Left lobe of liver (tissue), 2 donors: ENCODE results near the gene TOB1. TPM values are rescaled to one million over a fixed set of nuclear protein-coding genes. Genes with fewer than 3 reads are reported as not detected.
"Not testable (repeated sequence)": the region's sequence is repeated elsewhere in the genome, so short reads cannot be mapped to it uniquely, and the experiment has no call there.

ENCODE experiments used
- ATAC-seq: fragments of 200-7000 bp; cut with Tn5 transposase; one replicate; pipeline ENCODE4 v1.9.1; 2020; ENCODE audit warnings: mild to moderate bottlenecking, moderate library complexity
- DNase-seq: peaks from one replicate; pipeline ENCODE4 v3.0.0-alpha.2; 2020; ENCODE audit warnings: low spot score
- total RNA-seq: library from RNA; stranded (reverse); gene quantifications from one replicate; pipeline ENCODE4 v1.2.1, GENCODE V29; 2021
- donor health status: DM: no; HTN: no; CAD: no; lungs with moderate emphysema.
- donor health status: DM: no; HTN: yes; CAD: no.

The TOB1 gene
- total RNA-seq, 1 donor from 2014 or later: 209 TPM

DNA sequence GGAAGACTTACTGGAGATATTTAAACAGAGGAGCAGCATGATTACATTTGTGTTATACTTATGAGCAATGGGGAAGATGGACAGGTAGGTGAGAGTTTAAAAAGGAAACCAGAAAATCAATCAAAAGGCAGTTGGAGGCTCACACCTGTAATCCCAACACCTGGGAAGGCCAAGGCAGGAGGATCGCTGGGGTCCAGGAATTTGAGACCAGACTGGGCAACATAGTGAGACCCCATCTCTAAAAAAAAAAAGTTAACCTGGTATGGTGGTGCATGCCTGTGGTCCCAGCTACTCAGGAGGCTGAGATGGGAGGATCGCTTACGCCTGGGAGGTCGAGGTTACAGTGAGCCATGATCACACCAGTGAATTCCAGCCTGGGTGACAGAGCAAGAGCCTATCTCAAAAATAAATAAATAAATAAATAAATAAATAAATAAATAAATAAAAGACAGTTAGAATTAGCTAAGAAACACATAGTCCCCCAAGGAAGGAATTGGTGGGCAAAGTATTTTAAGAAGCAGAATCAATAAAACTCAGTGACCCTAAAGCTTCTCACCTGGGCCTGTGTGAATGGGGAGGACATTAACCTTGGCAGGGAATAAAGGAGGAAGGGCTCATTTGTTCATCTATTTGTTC is 32.3 kb upstream of the TOB1 start:
- no peak for ATAC-seq
- no peak for DNase-seq

DNA sequence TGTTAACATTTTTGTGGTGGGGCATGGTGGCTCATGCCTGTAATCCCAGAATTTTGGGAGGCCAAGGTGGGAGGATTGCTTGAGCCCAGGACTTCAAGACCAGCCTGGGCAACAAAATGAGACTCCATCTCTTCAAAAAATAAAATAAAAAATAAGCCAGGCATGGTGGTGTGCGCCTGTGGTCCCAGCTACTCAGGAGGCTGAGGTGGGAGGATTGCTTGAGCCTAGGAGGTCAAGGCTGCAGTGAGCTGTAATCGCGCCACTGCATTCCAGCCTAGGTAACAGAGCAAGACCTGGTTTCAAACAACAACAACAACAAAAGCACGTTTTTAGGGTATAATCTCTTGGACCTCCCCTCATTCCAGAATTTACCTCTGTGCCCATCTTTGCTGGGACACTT is 28.4 kb upstream of the TOB1 start:
- ATAC-seq: not testable (repeated sequence)

DNA sequence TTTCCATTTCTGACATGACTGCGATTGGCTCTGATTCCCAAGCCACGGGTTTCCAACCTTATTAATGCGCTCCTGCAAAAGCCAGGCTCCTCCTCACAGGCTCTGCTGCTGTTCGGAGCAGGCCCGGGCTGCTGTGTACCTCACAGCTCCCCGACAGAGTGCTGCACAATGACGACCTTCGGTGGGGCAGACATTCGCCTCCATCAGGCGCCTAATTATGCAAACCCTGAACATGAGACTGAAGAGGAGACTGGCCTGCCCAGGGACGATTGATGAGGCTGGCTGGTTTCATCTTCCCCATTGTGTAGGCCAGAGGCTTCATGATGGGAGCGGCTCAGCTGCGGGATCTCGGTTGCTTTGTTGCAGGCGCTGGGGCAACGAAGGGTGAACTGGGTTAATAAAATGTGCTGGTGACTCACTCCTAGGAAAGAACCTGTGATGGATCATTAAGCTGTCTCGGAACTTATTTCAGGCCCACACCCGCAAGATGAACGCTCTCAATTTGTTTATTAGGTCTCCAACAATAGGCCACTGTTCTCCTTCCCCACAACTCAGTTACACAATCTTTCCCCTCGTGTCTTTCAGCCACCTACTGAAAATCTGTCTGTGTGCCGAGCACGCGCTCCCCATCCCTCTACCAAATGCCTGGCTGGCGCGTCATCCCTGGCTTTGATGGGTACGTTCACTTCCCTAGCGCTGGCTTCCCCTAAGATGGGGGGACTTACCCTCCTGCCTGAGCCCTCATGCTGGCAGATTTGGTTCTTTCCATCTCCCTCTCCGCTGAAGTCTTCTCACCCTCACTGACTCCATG is 27.2 kb upstream of the TOB1 start:
- DNase-seq (no peak), ATAC-seq (no peak)

More for the DNA sequence above, 28.4 kb upstream of the TOB1 start:
- not testable (repeated sequence) for DNase-seq

DNA sequence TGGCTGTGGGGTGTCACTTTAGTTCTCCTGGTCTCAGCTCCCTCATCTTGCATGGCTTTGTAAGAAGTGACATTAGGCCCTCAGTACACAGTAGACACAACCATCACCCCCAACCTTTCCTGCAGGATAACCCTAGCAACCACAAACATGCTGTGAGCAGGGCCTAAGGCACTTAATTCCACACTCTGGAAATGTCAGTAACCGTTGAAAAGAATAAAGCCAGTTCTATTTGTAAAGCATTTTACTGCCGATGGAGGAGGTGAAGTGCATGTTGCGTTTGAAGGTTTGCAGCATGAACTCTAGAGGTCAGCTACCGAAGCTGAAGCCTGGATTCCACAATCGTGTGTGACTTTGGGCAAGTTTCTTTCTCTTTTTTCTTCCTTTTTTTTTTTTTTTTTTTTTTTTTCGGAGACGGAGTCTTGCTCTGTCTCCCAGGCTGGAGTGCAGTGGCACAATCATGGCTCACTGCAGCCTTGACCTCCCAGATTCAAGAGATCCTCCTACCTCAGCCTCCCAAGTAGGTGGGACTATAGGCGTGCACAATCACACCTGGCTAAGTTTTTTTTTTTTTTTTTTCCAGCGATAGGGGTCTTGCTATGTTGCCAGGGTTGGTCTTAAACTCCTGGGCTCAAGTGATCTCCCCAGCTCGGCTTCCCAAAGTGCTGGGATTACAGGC is 26.1 kb upstream of the TOB1 start:
- ATAC-seq (no peak), DNase-seq (no peak)

DNA sequence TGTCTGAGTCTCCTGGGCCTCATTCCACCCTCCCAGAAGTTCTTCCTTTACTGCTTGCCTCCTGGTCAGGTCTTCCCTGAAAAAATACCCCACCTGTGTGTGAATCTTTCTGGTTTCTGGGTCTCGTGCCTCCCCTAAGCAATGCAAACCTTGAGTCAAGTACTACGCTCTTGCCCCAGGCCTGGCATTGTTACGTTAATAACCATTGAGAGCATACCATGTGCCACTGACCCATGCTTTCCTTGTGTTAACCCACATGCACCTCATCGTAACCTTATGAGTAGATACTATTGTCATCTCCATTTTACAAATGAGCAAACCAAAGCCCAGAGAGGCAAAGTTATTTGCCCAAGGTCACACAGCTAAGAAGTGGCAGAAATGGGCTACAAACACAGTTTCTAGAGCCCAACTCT is 25.4 kb upstream of the TOB1 start:
- no peak for ATAC-seq
- DNase-seq: no peak

DNA sequence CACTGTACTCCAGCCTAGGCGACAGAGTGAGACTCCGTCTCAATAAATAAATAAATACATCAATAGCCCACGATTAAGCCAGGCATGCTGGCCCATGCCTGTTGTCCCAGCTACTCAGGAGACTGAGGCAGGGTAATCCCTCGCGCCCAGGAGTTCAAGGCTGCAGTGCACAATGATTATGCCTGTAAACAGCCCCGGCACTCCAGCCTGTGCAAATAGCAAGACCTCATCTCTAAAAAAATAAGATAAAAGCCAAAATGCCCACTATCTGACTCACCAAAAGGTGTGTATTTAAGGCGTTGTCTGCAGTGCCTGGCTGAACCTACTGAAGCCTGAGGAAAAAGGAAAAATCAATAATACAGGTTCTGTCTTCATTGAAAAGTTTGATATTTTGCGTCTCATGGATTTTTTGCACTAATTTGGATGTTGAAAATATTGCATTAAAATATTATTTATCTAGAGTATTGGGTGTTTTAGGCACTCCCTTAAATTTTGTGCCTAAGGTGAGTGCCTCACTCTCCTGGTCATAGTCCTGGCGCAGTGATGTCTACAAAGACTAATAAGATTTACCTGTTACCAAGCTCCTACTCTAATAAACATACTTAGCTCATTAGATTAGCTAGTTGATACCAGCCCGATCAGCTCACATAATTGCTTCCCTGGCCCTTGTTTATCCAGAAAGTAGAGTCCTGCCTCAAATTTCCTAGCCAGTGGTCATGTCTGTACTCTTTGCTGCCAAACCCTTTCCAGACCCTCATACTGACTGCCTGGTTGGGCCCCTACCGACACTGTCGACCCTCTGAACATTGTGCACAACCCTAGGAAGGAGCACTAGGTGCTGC is 24.7 kb upstream of the TOB1 start:
- ATAC-seq (no peak), DNase-seq (no peak)

DNA sequence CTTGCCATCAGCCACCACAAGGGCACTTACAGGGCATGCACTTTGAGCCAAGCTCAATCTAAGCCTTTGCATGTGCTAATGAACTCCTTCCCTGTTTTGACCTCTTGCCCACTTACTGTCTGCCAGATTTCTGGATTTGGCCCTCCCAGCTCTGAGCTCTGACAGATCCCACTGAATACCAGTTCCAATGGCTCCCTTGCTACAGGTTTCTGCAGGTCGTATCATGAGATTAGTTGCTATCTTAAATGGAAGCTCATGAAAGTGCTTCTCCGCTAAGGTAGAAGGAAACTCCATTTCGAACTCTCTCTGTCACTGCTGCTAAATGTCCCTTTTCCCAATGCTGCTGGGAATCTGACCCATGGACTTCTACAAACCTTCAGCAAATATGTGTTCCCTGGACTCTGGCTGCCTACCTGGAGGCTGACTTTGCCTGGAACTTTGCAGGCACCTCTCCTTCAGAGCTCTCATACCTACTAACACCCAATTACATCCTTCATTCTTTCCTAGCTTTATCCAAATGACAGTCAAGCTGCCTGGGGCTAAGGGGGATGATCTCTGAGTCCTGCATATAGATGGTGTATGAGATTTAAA is 23.5 kb upstream of the TOB1 start:
- DNase-seq (peak; percentile 72), ATAC-seq (peak; percentile 92)

DNA sequence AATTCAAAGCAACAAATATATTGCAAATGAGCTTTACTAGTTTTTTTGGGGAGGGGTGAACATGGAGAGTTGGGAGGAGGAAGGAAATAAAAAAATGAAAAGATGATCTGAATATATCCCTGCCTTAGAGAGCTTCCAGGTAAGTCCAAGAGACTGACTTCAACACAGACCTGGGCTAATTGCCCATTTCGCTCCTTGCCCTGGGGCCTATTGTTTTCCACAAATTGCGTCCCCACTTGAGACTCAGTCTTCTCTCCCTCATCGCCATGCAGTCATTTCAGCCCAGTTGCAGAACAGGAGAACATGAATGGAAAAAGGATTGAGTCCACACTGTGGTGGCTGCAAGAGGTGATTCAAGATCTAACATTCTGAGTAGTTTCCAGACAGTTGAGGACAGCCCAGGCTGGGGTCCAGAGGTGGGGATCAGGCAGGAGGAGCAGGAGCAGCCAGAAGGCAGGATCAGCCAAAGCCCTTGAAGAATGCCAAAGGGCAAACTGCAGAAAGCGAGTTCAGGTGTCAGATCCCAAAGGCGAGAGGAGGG is 21.6 kb upstream of the TOB1 start:
- ATAC-seq: no peak

DNA sequence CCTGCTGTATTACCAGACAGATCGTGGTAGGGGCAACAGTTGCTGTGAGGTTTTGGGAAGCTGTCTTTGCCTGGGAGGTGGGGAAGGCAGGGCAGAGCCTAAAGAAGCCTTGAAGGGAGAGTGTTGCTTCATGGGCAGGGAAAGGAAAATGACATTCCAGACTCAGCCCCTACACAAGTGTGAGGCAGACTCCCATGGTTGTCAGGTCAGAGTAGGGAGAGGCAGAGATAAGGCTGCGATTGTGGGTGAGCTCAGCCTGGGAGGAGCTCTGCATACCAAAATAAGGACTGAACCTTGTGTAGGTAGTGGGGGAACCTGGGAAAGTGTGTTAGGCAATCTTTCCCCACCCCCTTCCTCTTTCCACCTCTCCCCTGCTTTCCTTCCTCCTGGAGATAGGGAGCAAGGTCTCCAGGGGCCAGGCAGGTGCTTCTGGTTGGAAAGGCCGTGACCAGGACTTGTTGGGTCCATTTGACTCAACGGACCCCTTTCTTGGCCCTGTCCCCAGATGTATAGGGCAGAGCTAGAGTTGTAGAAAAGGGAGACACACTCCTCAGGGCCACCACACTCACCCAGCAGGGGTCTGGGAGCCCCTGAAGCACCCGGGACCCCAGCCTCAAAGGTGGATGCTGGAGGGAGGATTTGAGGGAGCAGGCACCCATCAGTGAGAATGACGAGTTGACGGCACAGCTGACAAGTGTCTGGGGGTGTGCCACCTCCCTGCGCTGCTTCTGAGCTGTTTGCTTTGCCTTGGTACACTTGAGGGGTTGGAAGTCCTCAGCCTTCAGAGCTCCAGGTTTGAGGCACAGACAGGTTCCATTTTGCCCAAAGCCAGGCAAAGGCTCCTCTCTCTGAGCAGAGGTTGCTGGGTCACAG is 18.5 kb upstream of the TOB1 start:
- DNase-seq (peak; percentile 43), ATAC-seq (peak; percentile 61)

More for the DNA sequence above, 21.6 kb upstream of the TOB1 start:
- DNase-seq: no peak

DNA sequence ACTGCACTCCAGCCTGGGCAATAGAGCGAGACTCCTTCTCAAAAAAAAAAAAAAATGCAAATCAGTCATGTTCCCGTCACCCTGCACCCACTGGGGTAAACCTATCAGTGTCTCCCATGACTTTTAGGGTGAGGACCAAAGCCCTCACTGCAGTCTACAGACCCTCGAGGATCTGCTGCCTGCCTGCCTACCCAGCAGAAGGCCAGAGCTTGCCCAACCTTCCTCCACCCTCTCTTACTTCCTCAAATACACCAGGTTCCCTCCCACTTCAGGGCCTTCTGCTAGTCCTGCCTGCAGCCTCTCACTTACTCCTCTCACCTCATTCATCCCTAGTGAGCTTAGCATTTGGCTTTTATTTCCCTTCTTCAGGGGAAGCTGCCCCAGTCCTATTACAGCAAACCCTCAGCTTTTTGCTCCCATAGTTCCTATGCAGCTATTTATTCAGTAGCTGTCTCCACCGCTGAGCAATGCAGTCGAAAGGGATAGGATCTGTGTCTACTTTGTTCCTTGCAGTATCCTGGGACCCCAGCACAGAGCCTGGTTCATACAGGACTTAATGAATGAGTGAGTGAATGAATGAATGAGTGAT is 17.8 kb upstream of the TOB1 start:
- DNase-seq (peak; percentile 43), ATAC-seq (peak; percentile 68)

DNA sequence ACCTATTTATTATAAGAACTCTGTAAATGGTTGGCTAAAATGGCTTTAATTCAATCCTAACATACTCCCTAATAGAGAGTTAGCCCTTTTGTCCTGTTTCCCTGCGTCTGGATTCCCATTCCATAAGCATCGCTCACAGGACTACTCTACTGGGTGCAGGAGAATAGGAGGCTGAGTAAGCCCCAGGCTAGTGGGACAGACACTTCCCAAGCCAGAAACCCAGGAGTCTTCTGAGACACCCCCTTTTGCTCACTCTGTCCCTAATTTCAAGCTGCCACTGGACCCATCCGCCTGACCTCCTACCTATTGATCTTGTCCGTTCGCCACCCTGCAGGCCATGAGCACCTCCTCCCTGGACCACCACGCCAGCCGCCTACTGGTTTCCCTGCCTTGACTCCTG is 16.7 kb upstream of the TOB1 start:
- DNase-seq (peak; percentile 21), ATAC-seq (no peak)

DNA sequence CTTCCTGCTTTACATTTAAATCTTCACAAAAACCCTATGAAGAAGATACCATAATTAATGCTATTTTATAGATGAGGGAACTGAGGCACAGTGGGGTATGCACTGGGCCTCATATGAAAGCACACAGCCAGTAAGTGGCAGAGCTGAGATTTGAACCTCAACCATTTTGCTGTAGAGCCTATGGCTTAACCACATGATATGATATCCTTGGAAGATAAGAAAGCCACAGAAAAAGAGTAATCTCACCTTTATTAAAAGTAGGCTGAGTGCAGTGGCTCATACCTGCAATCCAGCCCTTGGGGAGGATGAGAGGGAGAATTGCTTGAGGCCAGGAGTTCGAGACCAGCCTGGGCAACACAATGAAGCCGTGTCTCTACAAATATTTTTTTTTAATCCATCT is 15.0 kb upstream of the TOB1 start:
- DNase-seq (no peak), ATAC-seq (no peak)

DNA sequence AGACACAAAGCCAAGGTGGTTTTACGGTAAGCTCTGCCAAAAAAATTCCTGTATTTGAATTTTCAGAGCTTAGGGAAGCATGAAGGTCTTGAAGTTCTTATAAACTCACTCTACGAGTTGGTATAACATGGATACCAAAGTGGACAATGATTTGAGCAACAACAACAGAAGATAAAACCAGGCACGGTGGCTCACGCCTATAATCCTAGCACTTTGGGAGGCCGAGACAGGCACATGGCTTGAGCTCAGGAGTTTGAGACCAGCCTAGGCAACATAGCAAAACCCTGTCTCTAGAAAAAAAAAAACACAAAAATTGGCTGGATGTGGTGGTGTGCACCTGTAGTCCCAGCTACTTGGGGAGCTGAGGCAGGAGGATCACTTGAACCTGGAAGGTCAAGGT is 12.9 kb upstream of the TOB1 start:
- DNase-seq (no peak), ATAC-seq (no peak)

DNA sequence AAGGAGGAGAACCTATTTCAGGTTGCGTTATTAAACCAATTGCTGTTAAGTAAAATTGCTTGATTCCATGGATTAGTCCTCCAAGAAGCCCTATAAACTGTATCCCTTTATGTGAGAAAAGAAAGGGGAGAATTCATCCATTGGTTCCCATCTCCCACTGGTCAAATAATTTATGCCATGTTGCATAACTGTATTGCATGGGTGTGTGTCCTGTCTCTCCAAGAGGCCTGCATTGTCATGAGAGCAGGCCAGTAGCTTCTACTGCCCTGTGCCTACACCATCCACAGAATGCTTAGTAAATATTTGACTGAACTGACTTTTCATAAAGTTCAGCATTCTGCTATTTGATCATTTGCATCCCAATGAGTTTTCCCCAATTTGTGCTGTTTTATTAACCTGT is 11.7 kb upstream of the TOB1 start:
- ATAC-seq (peak; percentile 89), DNase-seq (peak; percentile 30)

DNA sequence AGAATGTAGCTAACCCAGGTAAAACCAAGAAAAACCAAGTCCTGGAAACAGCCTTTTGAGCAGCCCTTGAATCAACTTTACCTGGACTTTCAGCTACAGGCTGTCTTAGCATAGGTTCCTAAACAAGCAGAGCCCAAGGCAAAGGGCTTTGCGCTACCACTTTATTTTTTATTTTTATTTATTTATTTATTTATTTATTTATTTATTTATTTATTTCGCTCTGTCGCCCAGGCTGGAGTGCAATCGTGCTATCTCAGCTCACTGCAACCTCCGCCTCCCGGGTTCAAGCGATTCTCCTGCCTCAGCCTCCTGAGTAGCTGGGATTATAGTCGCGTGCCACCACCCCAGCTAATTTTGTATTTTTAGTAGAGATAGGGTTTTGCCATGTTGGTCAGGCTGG is 10.9 kb upstream of the TOB1 start:
- ATAC-seq, DNase-seq: not testable (repeated sequence)

DNA sequence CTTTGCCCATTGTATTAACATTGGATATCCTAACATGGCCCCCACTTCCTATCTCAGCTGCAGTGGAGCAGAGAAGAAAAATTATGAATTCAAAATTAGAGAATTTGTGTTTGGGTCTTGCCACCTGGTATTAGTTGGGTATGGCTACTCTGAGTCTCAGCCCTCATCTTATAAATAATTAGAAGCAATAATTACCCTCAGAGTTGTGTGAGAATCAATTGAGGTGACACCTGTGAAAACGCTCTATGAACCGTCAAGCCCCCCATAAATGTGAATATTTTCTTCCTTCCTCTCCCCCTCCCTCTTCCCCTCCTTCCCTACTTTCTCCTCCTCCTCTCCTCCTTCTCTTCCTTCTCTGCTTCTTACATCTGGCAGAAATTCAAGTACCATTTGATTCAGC is 8.9 kb upstream of the TOB1 start:
- ATAC-seq (no peak), DNase-seq (no peak)

DNA sequence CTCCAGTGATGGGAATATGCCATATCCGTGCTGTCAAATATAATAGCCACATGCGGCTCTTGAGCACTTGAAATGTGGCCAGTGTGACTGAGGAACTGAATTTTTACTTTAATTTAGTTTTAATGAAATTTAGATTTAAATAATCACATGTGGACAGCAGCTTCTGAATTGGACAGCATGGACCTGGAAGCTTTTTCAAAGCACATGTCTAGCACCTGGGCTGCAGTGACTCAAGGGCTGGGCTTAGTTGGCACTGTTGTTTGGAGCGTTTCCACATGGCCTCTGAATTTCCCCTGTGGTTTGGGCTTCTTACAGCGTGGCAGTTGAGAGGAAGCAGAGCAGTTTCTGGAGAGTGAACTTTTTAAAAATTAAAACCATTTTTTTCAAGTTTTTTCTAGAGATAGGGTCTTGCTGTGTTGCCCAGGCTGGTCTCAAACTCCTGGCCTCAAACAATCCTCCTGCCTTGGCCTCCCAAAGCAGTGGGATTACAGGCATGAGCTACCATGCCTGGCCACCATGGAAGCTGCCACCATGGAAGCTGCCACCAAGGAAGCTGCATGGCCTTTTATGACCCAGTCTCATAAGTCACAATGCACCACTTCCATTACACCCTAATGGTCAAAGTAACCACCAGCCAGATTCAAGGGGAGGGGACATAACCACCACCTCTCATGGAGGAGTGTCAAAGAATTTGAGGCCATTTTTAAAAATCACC is 6.7 kb upstream of the TOB1 start:
- peak; percentile 81 for DNase-seq
- ATAC-seq: peak; percentile 86

DNA sequence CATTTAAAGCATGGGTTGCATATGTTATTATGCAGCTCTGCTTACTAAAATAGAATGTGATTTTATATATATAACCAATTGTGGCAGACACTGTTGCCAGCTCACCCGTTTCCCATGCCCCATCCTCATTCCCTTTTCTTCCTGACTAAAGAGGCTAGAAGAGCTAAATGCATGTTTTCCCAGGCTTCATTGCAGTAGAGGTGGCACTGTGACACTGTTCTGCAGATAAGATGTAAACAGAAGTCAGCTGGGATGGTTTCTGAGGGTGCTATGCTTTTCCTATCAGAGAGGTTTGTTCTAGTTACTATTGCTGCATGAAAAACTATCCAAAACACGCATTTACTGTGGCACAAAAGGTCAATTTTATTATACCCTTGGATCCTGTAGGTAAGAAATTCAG is 5.7 kb upstream of the TOB1 start:
- ATAC-seq (no peak), DNase-seq (peak; percentile 30)
